ENCODE measurements around the gene DUSP3. TPM values are rescaled to one million over a fixed set of nuclear protein-coding genes. Genes with fewer than 3 reads are reported as not detected.

Gene DUSP3
- total RNA-seq, 2 experiments from 2014 or later: 7.1 to 8.3 TPM

DNA sequence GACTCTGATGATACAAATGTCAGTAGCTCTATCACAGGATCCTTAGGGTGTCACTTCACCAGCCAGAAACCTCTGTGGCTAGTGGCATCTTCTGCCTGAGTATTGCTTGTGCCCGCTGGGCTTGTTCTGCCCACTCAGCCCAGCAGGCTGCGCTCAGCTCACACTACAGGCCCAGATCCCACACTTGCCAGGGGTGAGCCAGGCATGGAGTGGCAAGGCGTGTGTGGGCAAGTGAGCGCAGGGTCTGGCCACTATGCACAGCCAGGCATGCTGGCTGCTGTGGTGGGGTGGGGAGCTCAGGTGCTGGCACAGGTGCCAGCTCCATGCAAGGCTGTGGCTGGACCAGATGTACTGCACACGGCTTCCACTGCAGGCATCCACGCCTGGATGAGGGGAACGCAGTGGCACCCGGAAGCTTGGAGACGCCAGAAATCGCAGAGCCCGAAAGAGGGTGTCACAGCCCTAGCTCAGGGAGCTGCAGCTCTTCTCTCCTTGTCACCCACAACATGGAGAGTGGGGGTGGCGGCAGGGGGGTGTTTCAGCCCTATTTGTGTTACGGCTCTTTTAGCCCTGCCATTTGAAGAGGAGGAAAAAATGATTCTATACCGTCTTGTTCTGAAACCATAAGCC, 11.6 kb upstream of the DUSP3 start:
- ChIA-PET POLR2A (interaction anchor here (0.6 kb wide), 1 partner anchor 526 kb away, joined by 3 read pairs; no protein-coding TSS in a partner anchor), CTCF (interaction anchor here (1.0 to 1.3 kb wide), 2 partner anchors 50 to 74 kb away, joined by 3 to 4 read pairs; no protein-coding TSS in a partner anchor)
- no peak overlapping the region for H3K4me3 Mint-ChIP-seq
- peaks cover 4% of the 10 kb centered on the region for H3K4me1 Mint-ChIP-seq
- H3K27me3 Mint-ChIP-seq: peaks cover 23% of the 10 kb centered on the region
- no peaks in the 10 kb centered on the region for H3K36me3 Mint-ChIP-seq (ENCODE audit: low read depth)
- no peak overlapping the region for H3K27ac Mint-ChIP-seq
- no peaks in the 10 kb centered on the region for H3K9me3 Mint-ChIP-seq
- DNase-seq: no peak

GRCh38 chr17:43789482-43789881, 10.7 kb upstream of the DUSP3 start:
- H3K27ac Mint-ChIP-seq: no peak overlapping the region
- no peak for DNase-seq
- peaks cover 4% of the 10 kb centered on the region for H3K4me1 Mint-ChIP-seq
- H3K36me3 Mint-ChIP-seq (ENCODE audit: low read depth): no peaks in the 10 kb centered on the region
- ChIA-PET CTCF (interaction anchor here (0.7 kb wide), 1 partner anchor 97 kb away, joined by 3 read pairs; no protein-coding TSS in a partner anchor), POLR2A (no interaction called here)
- H3K9me3 Mint-ChIP-seq: no peaks in the 10 kb centered on the region
- H3K4me3 Mint-ChIP-seq: no peak overlapping the region
- H3K27me3 Mint-ChIP-seq: peaks cover 20% of the 10 kb centered on the region

DNA sequence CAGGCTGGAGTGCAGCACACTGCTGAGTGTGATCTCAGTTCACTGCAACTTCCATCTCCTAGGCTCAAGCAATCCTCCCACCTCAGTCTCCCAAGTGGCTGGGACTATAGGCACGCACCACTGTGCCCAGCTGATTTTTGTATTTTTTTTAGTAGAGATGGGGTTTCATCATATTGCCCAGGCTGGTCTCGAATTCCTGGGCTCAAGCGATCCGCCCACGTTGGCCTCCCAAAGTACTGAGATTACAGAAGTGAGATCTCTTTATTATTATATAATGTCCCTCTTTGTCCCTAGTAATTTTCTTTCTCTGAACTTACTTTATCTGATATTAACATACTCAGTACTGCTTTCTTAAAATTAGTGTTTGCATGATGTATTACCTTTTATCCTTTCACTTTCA, 9.8 kb upstream of the DUSP3 start:
- DNase-seq: no peak
- peaks cover 21% of the 10 kb centered on the region for H3K27me3 Mint-ChIP-seq
- peaks cover 4% of the 10 kb centered on the region for H3K4me1 Mint-ChIP-seq
- no peaks in the 10 kb centered on the region for H3K9me3 Mint-ChIP-seq
- H3K4me3 Mint-ChIP-seq: no peak overlapping the region
- ChIA-PET CTCF (no interaction called here), POLR2A (no interaction called here)
- H3K36me3 Mint-ChIP-seq (ENCODE audit: low read depth): no peaks in the 10 kb centered on the region
- no peak overlapping the region for H3K27ac Mint-ChIP-seq

DNA sequence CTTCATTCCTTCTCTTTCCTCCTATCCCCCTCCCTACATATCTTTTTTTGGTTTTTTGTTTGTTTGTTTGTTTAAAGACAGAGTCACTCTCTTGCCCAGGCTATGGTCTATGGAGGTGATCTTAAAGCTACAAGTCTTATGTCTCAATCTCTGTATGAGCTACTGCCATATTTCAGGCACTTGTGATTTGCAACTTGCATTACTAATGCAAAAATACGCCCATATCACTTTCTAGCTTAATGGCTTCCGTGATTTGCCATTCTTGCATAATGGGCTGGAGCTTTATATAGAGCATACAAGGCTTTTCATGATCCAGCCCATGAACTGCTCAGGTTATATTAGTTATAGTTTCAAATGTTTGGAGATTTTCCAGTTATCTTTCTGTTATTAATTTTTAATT, 9.0 kb upstream of the DUSP3 start:
- POLR2A ChIA-PET: no interaction called here
- Mint-ChIP-seq H3K36me3 (ENCODE audit: low read depth) (no peaks in the 10 kb centered on the region), H3K4me1 (peaks cover 4% of the 10 kb centered on the region), H3K9me3 (no peaks in the 10 kb centered on the region), H3K27me3 (peaks cover 25% of the 10 kb centered on the region), H3K4me3 (no peak overlapping the region), H3K27ac (peak overlapping the region; percentile 46)
- no peak for DNase-seq
- CTCF ChIA-PET: no interaction called here

GRCh38 chr17:43784628-43785101, 5.9 kb upstream of the DUSP3 start:
- H3K4me1 Mint-ChIP-seq: peaks cover 2% of the 10 kb centered on the region
- no peak overlapping the region for H3K27ac Mint-ChIP-seq
- H3K27me3 Mint-ChIP-seq: peaks cover 51% of the 10 kb centered on the region
- no peaks in the 10 kb centered on the region for H3K36me3 Mint-ChIP-seq (ENCODE audit: low read depth)
- H3K9me3 Mint-ChIP-seq: no peaks in the 10 kb centered on the region
- POLR2A ChIA-PET: no interaction called here
- no peak for DNase-seq
- CTCF ChIA-PET: no interaction called here
- H3K4me3 Mint-ChIP-seq: no peak overlapping the region

GRCh38 chr17:43784068-43784467, 5.3 kb upstream of the DUSP3 start:
- ChIA-PET CTCF (no interaction called here), POLR2A (no interaction called here)
- Mint-ChIP-seq H3K4me3 (no peak overlapping the region), H3K27me3 (peaks cover 55% of the 10 kb centered on the region), H3K27ac (no peak overlapping the region), H3K4me1 (peaks cover 7% of the 10 kb centered on the region), H3K36me3 (ENCODE audit: low read depth) (no peaks in the 10 kb centered on the region), H3K9me3 (no peaks in the 10 kb centered on the region)
- no peak for DNase-seq

DNA sequence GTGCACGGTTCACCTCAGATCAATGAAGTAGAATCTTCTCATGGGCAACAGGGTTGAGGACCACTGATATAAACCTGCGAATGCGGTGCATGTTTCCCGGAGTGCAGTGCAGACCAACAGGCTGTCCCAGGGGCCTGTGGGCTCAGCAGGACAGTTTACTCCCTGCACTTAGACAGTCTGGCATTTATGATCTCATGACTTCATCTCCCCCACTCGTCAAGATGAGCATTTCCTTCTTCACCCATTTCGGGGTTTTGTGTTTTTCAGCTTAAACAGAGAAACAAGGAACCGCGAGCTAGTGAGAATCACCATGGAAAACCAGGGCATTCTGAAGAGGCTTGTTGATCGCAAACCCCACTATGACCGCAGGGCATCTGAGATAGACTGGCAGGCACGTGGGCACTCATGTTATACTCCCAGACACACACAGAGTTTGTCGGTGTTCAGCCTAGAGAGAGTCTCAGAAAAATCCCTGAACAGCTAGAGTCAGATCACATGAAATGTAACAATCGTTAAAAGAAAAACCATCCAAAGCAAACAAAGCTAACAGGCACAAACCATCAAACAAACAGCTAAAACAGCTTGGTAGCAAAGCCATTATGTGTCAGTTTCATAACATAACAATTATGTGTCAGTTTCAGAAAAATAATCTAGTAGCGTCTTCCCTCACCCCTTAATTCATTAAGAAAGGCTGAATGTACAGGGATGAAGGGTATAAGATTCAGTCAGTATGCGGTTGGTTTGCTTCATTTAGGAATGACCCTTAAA, 4.3 kb upstream of the DUSP3 start:
- peaks cover 7% of the 10 kb centered on the region for H3K4me1 Mint-ChIP-seq

DNA sequence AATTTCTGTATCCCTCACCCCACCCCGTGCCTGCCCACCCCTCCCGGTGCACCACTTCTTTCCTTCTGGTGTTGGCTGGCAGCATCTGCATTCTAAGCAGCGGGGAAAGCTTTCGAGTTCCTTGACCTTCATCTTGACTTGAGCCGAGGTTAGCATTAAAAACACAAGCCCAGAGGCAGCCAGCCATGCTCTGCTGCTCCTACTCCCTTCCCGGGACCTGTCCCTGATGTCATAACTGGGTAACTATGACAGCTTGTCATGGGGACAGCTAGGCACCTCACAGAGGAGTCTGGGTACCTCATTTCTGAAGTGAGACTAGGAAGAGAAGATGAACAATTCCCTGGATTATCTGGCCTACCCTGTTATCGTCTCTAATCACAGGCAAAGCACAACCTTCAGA, 1.4 kb upstream of the DUSP3 start, which contains the start of gene CFAP97D1:
TSS of gene CFAP97D1 (plus strand) at position 301 of the 400 bp plus-strand sequence. CDS start at position 329, 28 bp downstream.
- Mint-ChIP-seq H3K9me3 (no peaks in the 10 kb centered on the region), H3K27ac (peak within 1 kb of the TSS; percentile 41), H3K27me3 (peaks cover 53% of the 10 kb centered on the region), H3K4me3 (peak within 1 kb of the TSS; percentile 78), H3K4me1 (peaks cover 13% of the 10 kb centered on the region), H3K36me3 (ENCODE audit: low read depth) (no peaks in the 10 kb centered on the region)
- ChIA-PET POLR2A (no interaction called here), CTCF (no interaction called here)
- DNase-seq: no peak

More for the DNA sequence above, 4.3 kb upstream of the DUSP3 start:
- POLR2A ChIA-PET: no interaction called here
- no peaks in the 10 kb centered on the region for H3K9me3 Mint-ChIP-seq
- no peak overlapping the region for H3K4me3 Mint-ChIP-seq
- no peak for DNase-seq
- no peaks in the 10 kb centered on the region for H3K36me3 Mint-ChIP-seq (ENCODE audit: low read depth)
- CTCF ChIA-PET: interaction anchor here (1.1 kb wide), 1 partner anchor 226 kb away, joined by 3 read pairs; no protein-coding TSS in a partner anchor
- H3K27ac Mint-ChIP-seq: no peak overlapping the region
- peaks cover 55% of the 10 kb centered on the region for H3K27me3 Mint-ChIP-seq

GRCh38 chr17:43779145-43780125, 658 bp upstream of the DUSP3 start:
- no peaks in the 10 kb centered on the region for H3K36me3 Mint-ChIP-seq (ENCODE audit: low read depth)
- peak overlapping the region; percentile 78 for H3K4me3 Mint-ChIP-seq
- no peak for DNase-seq
- peak overlapping the region; percentile 41 for H3K27ac Mint-ChIP-seq
- CTCF ChIA-PET: interaction anchor here (1.1 to 1.4 kb wide), 2 partner anchors 38 to 78 kb away, joined by 3 to 4 read pairs; no protein-coding TSS in a partner anchor
- peaks cover 13% of the 10 kb centered on the region for H3K4me1 Mint-ChIP-seq
- peaks cover 49% of the 10 kb centered on the region for H3K27me3 Mint-ChIP-seq
- H3K9me3 Mint-ChIP-seq: no peaks in the 10 kb centered on the region
- POLR2A ChIA-PET: no interaction called here

DNA sequence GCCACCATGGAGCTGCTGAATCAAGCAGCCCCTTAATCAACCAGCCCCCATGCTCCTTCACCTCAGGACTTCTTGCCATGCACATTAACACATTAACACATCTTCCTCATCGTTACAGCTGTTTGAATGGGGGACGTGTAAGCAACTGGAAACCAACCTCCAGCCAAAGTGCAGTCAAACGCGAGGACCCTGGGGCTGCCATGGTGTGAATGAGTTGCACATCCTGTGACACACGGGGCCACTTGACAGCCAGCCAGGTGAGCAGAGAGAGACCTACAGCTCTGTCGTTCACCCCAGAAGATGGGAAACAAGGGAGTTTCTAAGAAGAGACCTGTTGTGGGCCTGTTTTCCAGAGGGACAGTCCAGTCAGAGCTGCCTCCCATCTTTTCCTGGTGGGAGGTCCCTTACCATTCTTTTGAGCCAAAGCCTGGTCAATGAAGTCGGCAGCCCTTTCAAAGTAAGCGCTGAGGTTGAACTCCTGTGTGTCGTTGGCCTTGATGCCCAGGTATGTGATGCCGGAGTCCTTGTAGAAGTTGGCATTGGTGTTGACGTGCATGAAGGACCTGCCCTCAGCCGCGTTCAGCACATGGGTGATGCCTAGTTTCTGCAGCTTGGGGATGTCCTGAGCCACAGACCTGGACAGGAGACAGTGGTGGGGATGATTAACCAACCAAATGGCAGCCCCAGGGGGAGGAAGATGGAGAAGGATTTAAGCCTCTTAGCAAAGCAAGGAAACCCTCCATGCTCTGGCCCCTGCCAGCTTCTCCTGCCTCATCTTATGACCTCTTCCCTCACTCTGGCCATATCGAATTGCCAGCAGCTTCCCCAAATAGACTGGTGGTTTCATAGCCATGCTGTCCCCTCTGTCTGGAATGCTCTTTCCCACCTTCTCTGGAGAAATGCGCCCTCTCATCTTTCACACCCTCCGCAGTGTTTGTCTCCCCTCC, 4.2 kb downstream of the DUSP3 start:
- CTCF ChIA-PET: interaction anchor here (1.7 kb wide), 1 partner anchor 8 kb away, joined by 7 read pairs; no protein-coding TSS in a partner anchor
- Mint-ChIP-seq H3K27ac (no peak overlapping the region), H3K4me1 (peaks cover 16% of the 10 kb centered on the region), H3K36me3 (ENCODE audit: low read depth) (peaks cover 3% of the 10 kb centered on the region), H3K9me3 (no peaks in the 10 kb centered on the region), H3K27me3 (peaks cover 6% of the 10 kb centered on the region), H3K4me3 (no peak overlapping the region)
- no peak for DNase-seq
- POLR2A ChIA-PET: no interaction called here

DNA sequence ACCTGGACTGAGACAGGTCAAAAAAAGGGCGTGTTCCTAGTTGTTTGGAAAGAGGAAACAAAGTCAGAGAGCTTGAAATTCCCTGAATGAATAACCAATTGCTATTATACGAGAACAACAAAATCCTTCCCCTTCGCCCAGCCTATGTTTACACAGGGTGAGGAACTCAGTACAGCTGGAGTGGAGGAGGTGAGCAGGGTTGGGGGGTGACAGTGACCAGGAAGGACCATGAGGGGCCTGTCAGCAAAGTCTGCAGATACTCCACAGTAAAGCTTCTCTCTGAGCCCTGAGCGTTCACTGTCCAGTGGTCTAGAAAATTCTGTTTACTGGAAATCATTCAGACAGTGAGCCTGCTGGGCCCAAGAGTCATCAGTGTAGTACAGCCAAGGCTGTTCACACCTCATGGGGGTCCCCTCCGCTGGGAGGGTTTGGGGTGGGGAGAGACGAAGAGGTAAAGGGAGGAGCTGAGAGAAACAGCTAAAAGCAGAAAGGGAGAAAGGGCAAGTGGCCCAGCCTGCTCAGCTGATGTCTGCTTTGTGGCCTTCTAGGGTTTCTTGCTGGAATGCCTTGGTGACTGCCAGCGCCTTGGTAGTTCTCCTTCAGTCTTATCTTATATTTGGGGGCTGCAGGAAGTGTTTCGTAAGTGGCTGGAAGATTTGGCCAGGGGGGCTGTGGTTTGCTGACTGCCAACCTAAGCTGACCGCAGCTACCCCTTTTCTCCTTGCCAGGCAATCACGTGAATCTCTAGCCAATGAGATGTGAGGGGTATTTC, 5.7 kb downstream of the DUSP3 start:
- ChIA-PET POLR2A (no interaction called here), CTCF (interaction anchor here (0.6 to 1.3 kb wide), 4 partner anchors 12 to 354 kb away, joined by 3 to 4 read pairs (median 4); no protein-coding TSS in a partner anchor)
- Mint-ChIP-seq H3K4me1 (peaks cover 10% of the 10 kb centered on the region), H3K27ac (no peak overlapping the region), H3K9me3 (no peaks in the 10 kb centered on the region), H3K27me3 (no peaks in the 10 kb centered on the region), H3K4me3 (no peak overlapping the region), H3K36me3 (ENCODE audit: low read depth) (peaks cover 3% of the 10 kb centered on the region)
- DNase-seq: no peak
